ENCODE data around the gene CLEC19A. TPM values are rescaled to one million over a fixed set of nuclear protein-coding genes. Genes with fewer than 3 reads are reported as not detected.

The CLEC19A gene
- total RNA-seq, 1 experiment from 2014 or later = 0.41 TPM

DNA sequence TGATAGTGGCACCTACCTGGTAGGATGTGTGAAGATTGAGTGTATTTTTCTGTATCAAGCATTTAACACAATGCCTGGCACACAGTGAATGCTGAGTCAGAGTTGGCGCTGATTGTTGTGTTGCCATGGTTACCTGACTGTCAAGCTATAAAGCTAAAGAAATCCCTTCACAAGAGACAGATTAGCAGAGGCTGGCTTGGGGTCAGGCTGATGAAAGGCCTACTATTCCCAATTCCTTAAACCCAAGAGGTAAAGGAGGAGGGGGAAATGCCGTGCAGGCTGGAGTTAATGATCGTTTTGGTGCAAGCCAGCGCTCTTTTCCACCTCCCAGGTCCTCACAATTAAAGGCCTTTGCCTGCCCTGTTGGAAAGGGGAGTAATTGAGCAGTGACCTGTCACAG is 5.9 kb downstream of the CLEC19A start:
- BruUV-seq (replicated peaks) = no TSS peak
- no peak overlapping the region for H3K27ac ChIP-seq
- H3K4me3 ChIP-seq = no peak overlapping the region
- H3K79me2 ChIP-seq (ENCODE audit: low read depth) = no peaks in the 10 kb centered on the region
- no peaks in the 10 kb centered on the region for H3K27me3 ChIP-seq (ENCODE audit: insufficient read depth, low read depth)
- no peak overlapping the region for H2AFZ ChIP-seq
- no peaks in the 10 kb centered on the region for H3K9me3 ChIP-seq (ENCODE audit: insufficient read depth, low read depth)
- no peak for TF ChIP-seq EZH2 (IDR thresholded peaks at IDR 0.05; ENCODE audit: low read depth)
- TF ChIP-seq, protein P1, sequence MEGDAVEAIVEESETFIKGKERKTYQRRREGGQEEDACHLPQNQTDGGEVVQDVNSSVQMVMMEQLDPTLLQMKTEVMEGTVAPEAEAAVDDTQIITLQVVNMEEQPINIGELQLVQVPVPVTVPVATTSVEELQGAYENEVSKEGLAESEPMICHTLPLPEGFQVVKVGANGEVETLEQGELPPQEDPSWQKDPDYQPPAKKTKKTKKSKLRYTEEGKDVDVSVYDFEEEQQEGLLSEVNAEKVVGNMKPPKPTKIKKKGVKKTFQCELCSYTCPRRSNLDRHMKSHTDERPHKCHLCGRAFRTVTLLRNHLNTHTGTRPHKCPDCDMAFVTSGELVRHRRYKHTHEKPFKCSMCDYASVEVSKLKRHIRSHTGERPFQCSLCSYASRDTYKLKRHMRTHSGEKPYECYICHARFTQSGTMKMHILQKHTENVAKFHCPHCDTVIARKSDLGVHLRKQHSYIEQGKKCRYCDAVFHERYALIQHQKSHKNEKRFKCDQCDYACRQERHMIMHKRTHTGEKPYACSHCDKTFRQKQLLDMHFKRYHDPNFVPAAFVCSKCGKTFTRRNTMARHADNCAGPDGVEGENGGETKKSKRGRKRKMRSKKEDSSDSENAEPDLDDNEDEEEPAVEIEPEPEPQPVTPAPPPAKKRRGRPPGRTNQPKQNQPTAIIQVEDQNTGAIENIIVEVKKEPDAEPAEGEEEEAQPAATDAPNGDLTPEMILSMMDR (conservative IDR thresholded peaks at IDR 0.05) = no peak
- no peaks in the 10 kb centered on the region for H4K20me1 ChIP-seq (ENCODE audit: insufficient read depth)
- intact Hi-C loops (cut with micrococcal nuclease; ENCODE audit: unreplicated experiment) = no loop called here
- H3K4me1 ChIP-seq (replicated peaks; ENCODE audit: insufficient read depth) = peaks cover 8% of the 10 kb centered on the region
- POLR2A ChIA-PET (ENCODE audit: unreplicated experiment) = interaction anchor here (0.5 kb wide), 1 partner anchor 107 kb away, joined by 22 read pairs; no protein-coding TSS in a partner anchor
- DNase-seq = peak; percentile 49 to 62
- no peaks in the 10 kb centered on the region for H3F3A ChIP-seq (ENCODE audit: insufficient read depth, low read depth)
- H3K36me3 ChIP-seq (ENCODE audit: low read depth) = no peaks in the 10 kb centered on the region
- CTCF ChIA-PET = no interaction called here
- H3K9me2 ChIP-seq (ENCODE audit: insufficient read depth) = no peaks in the 10 kb centered on the region
- no peak overlapping the region for H3K4me2 ChIP-seq

DNA sequence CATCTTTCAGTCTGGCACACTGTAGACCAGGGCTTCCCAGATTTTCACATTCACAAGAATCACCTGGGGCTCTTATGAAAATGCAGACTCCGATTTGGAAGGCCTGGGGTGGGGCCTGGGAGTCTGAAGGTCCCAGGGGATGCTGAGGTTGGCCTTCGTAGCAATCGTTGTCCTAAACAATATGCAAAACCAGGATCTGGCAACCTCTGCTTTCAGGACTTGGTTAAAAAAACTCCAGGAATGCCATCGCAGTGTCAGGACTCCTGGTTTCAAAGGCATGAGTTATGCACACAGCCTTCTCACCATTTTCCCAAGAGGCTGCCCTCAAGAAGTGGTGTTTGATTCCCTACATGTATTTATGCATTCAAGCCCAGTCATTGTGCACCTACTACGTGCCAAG is 6.7 kb downstream of the CLEC19A start:
- Histone ChIP-seq H3K27ac (no peak overlapping the region), H3K4me3 (no peak overlapping the region), H3K36me3 (ENCODE audit: low read depth) (no peaks in the 10 kb centered on the region), H3K79me2 (ENCODE audit: low read depth) (no peaks in the 10 kb centered on the region), H3K4me2 (no peak overlapping the region), H3F3A (ENCODE audit: insufficient read depth, low read depth) (no peaks in the 10 kb centered on the region), H3K27me3 (ENCODE audit: insufficient read depth, low read depth) (no peaks in the 10 kb centered on the region), H3K9me2 (ENCODE audit: insufficient read depth) (no peaks in the 10 kb centered on the region), H3K4me1 (replicated peaks; ENCODE audit: insufficient read depth) (peaks cover 8% of the 10 kb centered on the region), H3K9me3 (ENCODE audit: insufficient read depth, low read depth) (no peaks in the 10 kb centered on the region), H2AFZ (no peak overlapping the region), H4K20me1 (ENCODE audit: insufficient read depth) (no peaks in the 10 kb centered on the region)
- BruUV-seq (replicated peaks) = no TSS peak
- ChIA-PET CTCF (no interaction called here), POLR2A (ENCODE audit: unreplicated experiment) (no interaction called here)
- DNase-seq = no peak
- TF ChIP-seq, protein P1 (conservative IDR thresholded peaks at IDR 0.05) = no peak
- TF ChIP-seq EZH2 (IDR thresholded peaks at IDR 0.05; ENCODE audit: low read depth) = no peak
- intact Hi-C loops (cut with micrococcal nuclease; ENCODE audit: unreplicated experiment) = no loop called here

DNA sequence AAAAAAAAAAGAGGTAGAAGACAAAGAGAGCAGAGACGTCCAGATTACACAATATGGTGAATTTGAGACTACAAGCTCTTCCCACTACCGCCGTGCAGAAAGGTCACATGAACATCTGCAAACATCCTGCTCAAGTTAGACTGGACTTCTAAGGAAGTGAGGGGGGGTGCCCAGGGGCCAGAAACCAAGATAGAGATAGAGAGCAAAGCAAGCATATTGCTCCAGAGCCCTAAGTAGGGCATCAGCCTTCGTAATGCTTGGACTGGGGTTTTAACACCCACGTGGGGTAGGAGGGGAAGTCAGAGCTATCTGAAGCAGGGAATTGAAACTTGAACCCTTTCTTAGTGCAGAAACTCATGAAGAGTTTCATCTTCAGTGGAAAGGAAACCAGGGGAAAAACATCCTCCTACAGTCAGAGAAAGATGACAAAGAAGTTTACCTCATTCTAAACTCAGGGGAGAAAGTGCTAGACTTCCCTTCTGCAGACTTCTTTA is 8.7 kb downstream of the CLEC19A start:
- no peaks in the 10 kb centered on the region for H3K36me3 ChIP-seq (ENCODE audit: low read depth)
- intact Hi-C loops (cut with micrococcal nuclease; ENCODE audit: unreplicated experiment) = no loop called here
- H3K4me3 ChIP-seq = no peak overlapping the region
- H3K9me3 ChIP-seq (ENCODE audit: insufficient read depth, low read depth) = no peaks in the 10 kb centered on the region
- H3K27me3 ChIP-seq (ENCODE audit: insufficient read depth, low read depth) = no peaks in the 10 kb centered on the region
- H3K79me2 ChIP-seq (ENCODE audit: low read depth) = no peaks in the 10 kb centered on the region
- no peaks in the 10 kb centered on the region for H3F3A ChIP-seq (ENCODE audit: insufficient read depth, low read depth)
- BruUV-seq (replicated peaks) = no TSS peak
- no peaks in the 10 kb centered on the region for H3K9me2 ChIP-seq (ENCODE audit: insufficient read depth)
- ChIA-PET CTCF (no interaction called here), POLR2A (ENCODE audit: unreplicated experiment) (no interaction called here)
- no peak for DNase-seq
- H3K4me1 ChIP-seq (replicated peaks; ENCODE audit: insufficient read depth) = peaks cover 8% of the 10 kb centered on the region
- H3K4me2 ChIP-seq = no peak overlapping the region
- no peak overlapping the region for H2AFZ ChIP-seq
- no peak overlapping the region for H3K27ac ChIP-seq
- TF ChIP-seq, protein P1 (conservative IDR thresholded peaks at IDR 0.05) = no peak
- TF ChIP-seq EZH2 (IDR thresholded peaks at IDR 0.05; ENCODE audit: low read depth) = no peak
- no peaks in the 10 kb centered on the region for H4K20me1 ChIP-seq (ENCODE audit: insufficient read depth)

All from PC-9 (cell line).